SU-DHL-6 (cell line): ENCODE measurements around the gene ELOB.

Experiments
- CTCF ChIP-seq: fragments of 200-600 bp; sonication (generic); IDR thresholded peaks from one replicate; pipeline ENCODE4 v1.5.1; 2017; ENCODE audit warnings: antibody characterized with exemption, mild to moderate bottlenecking, low read length, moderate library complexity; ENCODE audit not compliant: insufficient read depth, poor library complexity, severe bottlenecking
- EZH2phosphoT487 ChIP-seq: fragments of 200-600 bp; sonication (generic), shearing (Covaris generic); conservative IDR thresholded peaks from 2 replicates; pipeline ENCODE4 v1.6.1; 2018; ENCODE audit warnings: mild to moderate bottlenecking, antibody characterized with exemption, low read length, moderate library complexity, mixed read lengths

GRCh38 chr16:2819939-2820835, 43.1 kb upstream of the ELOB start:
- TF ChIP-seq CTCF (no peak), EZH2phosphoT487 (no peak)
